GM18861 (cell line): Measurements from ENCODE around the gene ZNF44.

ENCODE experiments used
- ATAC-seq: cut with Tn5 transposase; IDR thresholded peaks from one replicate; pipeline ENCODE4 v1.9.1; 2021; ENCODE audit not compliant: unreplicated experiment

The ZNF44 gene

DNA sequence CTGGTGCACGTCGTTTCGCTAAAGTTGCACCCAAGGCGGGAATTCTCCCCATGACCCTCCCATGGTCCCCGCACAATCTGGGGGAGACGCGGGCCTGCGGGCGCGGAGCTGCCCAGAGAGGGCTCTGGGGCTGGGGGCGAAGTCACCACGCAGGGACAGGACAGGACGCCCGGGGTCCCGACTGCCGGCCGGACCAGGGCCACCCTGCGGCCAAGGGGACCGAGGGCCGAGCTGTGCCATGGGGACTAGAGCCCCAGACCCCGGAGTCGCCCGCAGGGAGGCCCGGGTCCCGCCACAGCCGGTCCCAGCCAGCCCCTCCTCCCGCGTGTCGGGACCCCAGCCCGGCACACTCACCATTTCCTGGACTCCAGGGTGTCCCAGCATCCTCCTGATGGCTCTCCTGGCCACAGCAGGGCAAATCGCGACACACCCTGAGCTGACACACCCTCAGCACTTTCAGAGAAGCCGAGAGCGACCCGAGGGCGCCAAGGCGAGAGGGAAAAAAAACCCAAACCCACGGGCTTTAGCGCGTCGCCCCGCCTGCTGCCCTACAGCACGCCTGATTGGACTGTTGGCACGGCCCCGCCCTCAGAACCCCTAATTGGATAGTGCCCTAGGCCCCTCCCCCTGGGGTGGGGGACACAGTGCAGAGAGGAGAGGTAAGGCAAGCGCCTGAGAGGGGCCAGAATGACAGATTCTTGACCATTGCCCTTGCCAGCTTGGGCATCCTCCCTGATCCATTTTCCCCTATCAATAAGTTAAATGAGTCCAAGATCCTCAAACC lies 28.6 kb downstream of the ZNF44 start:
- no peak for ATAC-seq

GRCh38 chr19:12261554-12261953 lies 33.1 kb downstream of the ZNF44 start:
- ATAC-seq: no peak

DNA sequence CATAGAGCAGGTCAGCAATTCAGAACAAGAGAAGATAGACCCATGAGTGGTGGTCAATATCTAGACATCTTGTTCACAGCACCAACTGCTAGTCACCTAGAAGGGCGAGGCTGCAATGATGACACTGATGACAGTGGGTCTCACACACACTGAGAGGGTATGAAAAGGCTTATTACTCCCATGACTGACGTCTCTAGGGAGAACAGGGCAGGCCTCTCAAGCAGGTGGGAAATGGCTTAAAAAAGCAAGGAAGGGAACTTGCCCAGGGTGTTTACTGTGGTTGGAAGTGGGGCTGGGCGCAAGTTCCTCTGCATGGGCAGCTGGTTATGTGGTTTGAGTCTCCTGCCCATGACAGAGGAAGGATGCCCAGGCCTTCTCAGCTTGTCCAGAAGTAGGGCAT lies 33.8 kb downstream of the ZNF44 start:
- no peak for ATAC-seq

GRCh38 chr19:12260236-12260635 lies 34.4 kb downstream of the ZNF44 start:
- no peak for ATAC-seq

- no peak for ATAC-seq
Observed at GRCh38 chr19:12255372-12255771, 39.3 kb downstream of the ZNF44 start.

DNA sequence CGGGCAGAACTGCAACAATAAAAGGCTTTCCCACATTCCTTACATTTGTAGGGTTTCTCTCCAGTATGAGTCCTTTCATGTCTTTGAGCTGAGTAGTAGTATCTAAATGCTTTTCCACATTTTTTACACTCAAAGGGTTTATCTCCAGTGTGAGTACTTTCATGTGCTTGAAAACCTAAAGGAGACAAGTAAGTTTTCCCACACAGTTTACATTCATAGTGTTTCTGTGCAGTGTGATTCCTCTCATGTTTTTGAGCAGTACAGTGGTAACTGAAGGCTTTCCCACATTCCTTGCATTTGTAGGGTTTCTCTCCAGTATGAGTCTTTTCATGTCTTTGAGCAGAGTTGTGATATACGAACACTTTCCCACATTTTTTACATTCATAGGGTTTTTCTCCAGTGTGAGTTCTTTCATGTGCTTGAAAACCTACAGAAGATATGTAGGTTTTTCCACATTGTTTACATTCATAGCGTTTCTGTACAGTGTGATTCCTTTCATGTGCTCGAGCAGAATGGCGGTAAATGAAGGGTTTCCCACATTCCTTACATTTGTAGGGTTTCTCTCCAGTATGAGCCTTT lies 47.0 kb downstream of the ZNF44 start:
- no peak for ATAC-seq

- no peak for ATAC-seq
Observed at GRCh38 chr19:12244370-12244769, 50.3 kb downstream of the ZNF44 start.

DNA sequence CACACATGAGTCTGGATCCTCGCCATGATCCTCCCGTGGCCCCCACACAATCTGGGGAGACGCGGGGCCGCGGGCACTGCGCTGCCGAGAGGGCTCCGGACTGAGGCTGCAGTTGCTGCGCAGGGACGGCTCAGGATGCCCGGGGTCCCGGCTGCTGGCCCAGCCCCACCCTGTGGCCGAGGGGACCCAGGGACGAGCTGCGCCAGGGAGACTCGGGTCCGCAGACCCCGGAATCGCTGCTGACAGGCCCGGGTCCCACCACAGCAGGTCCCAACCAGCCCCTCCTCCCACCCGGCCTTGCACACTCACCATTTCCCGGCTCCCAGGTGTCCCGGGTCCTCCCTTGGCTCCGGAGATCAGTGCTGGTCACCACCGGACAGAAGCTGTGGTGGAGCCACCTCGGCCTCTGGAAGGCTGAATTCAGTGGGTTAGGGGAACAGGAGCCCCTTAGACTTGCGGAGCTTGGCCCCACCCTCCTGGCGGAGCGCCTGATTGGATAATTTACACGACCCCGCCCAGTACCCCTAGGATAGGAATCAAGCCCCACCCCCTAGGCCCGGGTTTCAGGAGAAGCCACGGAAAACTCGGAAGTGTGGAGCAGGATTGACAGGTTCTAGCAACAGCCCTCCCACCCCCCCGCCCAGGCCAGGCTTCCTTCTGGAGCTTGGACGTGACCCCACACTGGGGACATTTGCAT lies 57.4 kb downstream of the ZNF44 start:
- no peak for ATAC-seq

DNA sequence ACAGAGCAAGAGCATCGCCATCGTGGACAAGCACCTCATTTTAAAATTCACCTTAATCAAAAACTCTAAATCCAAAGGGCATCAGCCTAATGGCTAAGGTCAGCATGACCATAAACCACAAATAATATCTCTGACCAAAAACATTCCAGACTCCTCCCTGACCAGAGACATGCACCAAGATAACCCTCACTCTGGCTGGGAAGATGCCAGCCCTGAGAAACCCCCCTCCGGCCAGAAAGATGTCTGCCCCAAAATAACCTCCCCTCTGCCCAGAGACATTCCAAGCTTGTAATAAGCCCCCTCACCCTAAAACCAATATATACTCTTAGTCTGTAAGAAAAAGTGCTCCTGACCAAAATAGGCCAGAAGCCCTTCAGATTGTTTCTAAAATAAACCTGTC lies 61.7 kb downstream of the ZNF44 start:
- no peak for ATAC-seq

DNA sequence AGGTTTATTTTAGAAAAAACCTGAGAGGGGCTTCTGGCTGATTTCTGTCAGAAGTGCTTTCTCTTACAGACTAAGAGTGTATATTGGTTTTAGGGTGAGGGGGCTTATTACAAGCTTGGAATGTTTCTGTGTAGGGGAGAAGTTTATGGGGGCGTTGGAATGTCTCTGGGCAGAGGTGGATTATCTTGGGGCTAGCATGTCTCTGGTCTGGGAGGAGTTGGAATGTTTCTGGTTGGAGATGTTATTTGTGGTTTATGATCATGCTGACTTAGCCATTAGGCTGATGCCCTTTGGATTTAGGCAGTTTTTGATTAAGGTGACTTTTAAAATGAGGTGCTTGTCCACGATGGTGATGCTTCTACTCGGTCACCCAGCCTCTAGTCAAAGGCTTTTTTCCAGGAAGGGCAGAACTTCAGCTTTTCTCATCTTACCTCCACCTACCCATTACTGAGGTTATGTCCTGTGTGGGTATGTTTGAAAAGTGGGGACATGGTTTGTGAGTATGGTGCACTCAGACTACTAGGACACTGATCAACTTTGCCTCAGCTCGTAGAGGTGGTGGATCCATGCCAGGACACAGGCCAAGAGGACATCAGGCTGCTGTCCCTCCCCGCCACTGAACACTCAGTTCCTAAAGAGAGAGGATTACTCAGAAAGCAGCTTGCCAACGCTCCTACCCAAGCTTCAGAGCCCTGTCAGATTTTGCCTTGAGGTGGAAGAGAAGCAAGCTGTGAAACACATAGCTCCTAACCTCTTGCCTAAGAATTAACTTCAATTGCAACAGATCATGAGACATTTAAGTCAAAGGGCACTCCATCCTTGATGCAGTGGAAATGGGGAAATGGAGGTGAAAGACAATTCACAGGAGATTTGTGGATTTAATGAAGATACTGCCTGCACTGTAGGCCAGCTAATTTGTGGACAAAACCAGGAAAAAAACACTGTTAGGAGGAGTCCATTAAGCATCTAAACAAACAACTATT lies 63.6 kb downstream of the ZNF44 start:
- ATAC-seq: no peak

GRCh38 chr19:12229990-12230389 lies 64.7 kb downstream of the ZNF44 start:
- no peak for ATAC-seq

DNA sequence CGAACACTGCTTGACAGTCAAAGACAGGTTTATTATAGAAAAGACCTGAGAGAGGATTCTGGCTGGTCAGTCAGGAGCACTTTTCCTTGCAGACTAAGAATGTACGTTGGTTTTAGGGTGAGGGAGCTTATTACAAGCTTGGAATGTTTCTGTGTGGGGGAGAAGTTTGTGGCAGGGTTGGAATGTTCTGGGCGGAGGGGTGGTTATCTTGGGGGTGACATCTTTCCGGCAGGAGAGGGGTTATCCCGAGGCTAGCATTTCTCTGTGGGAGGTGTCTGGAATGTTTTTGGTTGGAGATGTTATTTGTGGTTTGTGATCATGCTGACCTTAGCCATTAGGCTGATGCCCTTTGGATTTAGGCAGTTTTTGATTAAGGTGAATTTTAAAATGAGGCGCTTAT lies 70.0 kb downstream of the ZNF44 start:
- ATAC-seq: no peak

GRCh38 chr19:12222980-12223630 lies 71.6 kb downstream of the ZNF44 start:
- no peak for ATAC-seq
